Type B pancreatic cell (in vitro differentiated cells): Measurements from ENCODE around the gene TPO. TPM values are rescaled to one million over a fixed set of nuclear protein-coding genes. Genes with fewer than 3 reads are reported as not detected.

Experiments used
- DNase-seq: peaks from one replicate; pipeline ENCODE4 v3.0.0; 2021; ENCODE audit warnings: mixed read lengths; ENCODE audit not compliant: unreplicated experiment; ENCODE audit errors: extremely low spot score
- H3K27ac Mint-ChIP-seq: 2 replicates; pipeline ENCODE4 v1.8.0; 2021; ENCODE audit warnings: mild to moderate bottlenecking, mixed read lengths
- H3K27me3 Mint-ChIP-seq: 2 replicates; pipeline ENCODE4 v1.8.0; 2021; ENCODE audit warnings: mixed read lengths
- H3K36me3 Mint-ChIP-seq: 2 replicates; pipeline ENCODE4 v1.8.0; 2021; ENCODE audit warnings: mixed read lengths
- H3K4me1 Mint-ChIP-seq: one replicate; pipeline ENCODE4 v1.8.0; 2021; ENCODE audit warnings: mixed read lengths; ENCODE audit not compliant: unreplicated experiment
- H3K4me3 Mint-ChIP-seq: 2 replicates; pipeline ENCODE4 v1.8.0; 2021; ENCODE audit warnings: mild to moderate bottlenecking, mixed read lengths
- H3K9me3 Mint-ChIP-seq: 2 replicates; pipeline ENCODE4 v1.8.0; 2021; ENCODE audit warnings: mixed read lengths
- total RNA-seq: library from RNA; stranded (reverse); gene quantifications from 2 replicates; pipeline ENCODE4 v1.2.1, GENCODE V29; 2021; ENCODE audit warnings: low replicate concordance
- TF ChIP-seq, protein P1 (sequence below): fragments of 200-600 bp; sonication (generic); conservative IDR thresholded peaks from 2 replicates; pipeline ENCODE4 v1.5.0; 2021; ENCODE audit warnings: antibody characterized with exemption, mild to moderate bottlenecking

Gene TPO
- total RNA-seq, 1 donor from 2014 or later = not detected

DNA sequence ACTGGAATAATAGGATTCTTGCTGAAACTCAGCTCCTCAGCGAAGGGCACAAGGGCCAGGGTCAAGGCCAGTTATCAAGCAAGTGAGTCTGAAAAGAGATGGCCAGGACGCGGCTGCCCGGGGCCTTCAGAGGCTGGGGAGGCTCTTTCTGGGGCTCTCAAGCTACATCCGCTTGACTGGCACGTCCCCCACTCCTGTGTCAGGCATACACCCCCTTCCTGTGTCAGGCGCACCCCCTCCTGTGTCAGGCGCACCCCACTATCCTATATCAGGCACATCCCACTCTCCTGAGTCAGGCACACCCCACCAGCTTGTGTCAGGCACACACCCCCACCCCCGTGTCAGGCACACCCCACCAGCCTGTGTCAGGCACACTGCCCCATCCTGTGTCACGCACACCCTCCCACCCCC is 91.8 kb downstream of the TPO start:
- Mint-ChIP-seq H3K27me3 (peaks cover 17% of the 10 kb centered on the region), H3K27ac (no peak overlapping the region), H3K4me3 (no peak overlapping the region), H3K36me3 (no peaks in the 10 kb centered on the region), H3K9me3 (no peaks in the 10 kb centered on the region), H3K4me1 (peaks cover 5% of the 10 kb centered on the region)
- TF ChIP-seq, protein P1, sequence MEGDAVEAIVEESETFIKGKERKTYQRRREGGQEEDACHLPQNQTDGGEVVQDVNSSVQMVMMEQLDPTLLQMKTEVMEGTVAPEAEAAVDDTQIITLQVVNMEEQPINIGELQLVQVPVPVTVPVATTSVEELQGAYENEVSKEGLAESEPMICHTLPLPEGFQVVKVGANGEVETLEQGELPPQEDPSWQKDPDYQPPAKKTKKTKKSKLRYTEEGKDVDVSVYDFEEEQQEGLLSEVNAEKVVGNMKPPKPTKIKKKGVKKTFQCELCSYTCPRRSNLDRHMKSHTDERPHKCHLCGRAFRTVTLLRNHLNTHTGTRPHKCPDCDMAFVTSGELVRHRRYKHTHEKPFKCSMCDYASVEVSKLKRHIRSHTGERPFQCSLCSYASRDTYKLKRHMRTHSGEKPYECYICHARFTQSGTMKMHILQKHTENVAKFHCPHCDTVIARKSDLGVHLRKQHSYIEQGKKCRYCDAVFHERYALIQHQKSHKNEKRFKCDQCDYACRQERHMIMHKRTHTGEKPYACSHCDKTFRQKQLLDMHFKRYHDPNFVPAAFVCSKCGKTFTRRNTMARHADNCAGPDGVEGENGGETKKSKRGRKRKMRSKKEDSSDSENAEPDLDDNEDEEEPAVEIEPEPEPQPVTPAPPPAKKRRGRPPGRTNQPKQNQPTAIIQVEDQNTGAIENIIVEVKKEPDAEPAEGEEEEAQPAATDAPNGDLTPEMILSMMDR = no peak
- no peak for DNase-seq

DNA sequence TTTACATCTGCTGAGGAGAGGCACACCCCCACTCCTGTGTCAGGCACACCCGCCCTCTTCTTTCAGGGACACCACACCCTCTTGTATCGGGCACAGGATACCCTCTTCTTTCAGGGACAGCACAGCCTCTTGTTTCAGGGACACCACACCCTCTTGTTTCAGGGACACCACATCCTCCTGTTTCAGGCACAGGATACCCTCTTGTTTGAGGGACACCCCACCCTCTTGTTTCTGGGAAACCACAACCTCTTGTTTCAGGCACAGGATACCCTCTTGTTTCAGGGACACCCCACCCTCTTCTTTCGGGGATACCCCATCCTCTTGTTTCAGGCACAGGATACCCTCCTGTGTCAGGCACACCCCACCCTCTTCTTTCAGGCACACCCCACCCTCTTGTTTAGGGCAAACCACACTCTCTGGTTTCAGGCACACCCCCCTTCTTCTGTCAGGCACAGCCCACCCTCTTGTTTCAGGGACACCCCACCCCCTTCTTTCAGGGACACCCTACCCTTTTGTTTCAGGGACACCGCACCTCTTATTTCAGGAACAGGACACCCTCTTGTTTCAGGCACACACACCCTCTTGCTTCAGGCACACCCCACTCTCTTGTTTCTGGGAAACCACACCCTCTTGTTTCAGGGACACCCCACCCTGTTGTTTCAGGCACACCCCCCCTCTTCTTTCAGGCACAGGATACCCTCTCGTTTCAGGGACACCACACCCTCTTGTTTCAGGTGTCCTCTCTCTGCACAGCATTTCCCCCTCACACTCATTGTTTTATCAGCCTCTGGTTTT is 96.2 kb downstream of the TPO start:
- H3K27ac Mint-ChIP-seq = no peak overlapping the region
- H3K27me3 Mint-ChIP-seq = peaks cover 23% of the 10 kb centered on the region
- no peaks in the 10 kb centered on the region for H3K9me3 Mint-ChIP-seq
- peaks cover 5% of the 10 kb centered on the region for H3K4me1 Mint-ChIP-seq
- no peak overlapping the region for H3K4me3 Mint-ChIP-seq
- TF ChIP-seq, protein P1 = no peak
- no peak for DNase-seq
- H3K36me3 Mint-ChIP-seq = no peaks in the 10 kb centered on the region

DNA sequence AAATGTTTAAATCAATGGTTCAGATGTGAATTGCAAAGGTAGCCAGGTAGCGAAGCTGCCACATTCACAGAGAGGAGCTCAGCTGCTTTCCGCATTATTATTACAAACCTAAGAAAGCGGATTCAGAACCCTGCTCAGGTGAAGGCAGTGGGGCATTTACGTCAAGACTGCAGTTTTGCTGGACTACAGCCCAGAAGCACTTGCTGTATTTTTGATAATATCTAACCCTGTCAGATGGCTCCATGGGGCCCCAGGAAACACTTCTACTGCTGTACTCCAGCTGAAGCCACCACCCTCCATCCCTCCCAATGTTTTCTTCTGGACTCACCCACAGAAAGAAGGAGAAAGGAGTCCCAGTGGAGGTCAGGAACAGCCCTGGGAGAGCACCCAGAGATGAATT is 96.9 kb downstream of the TPO start:
- TF ChIP-seq, protein P1 = no peak
- Mint-ChIP-seq H3K36me3 (no peaks in the 10 kb centered on the region), H3K4me1 (peaks cover 5% of the 10 kb centered on the region), H3K9me3 (no peaks in the 10 kb centered on the region), H3K4me3 (no peak overlapping the region), H3K27ac (no peak overlapping the region), H3K27me3 (peaks cover 21% of the 10 kb centered on the region)
- no peak for DNase-seq

DNA sequence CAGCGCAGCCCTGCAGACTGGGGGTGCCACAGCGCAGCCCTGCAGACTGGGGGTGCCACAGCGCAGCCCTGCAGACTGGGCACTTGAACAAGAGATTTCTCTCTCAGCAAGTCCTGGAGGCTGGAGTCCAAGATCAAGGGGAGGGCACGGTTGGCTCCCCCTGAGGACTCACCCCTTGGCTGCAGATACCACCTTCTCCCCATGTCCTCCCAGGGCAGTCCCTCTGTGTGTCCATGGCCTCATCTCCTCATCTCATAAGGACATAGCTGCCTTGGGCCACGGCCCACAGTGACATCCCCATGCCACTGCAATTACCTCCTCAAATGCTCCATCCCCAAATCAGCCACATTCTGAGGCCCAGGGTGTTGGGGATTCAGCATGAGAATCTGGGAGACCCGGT is 98.2 kb downstream of the TPO start:
- Mint-ChIP-seq H3K36me3 (no peaks in the 10 kb centered on the region), H3K27me3 (peaks cover 21% of the 10 kb centered on the region), H3K4me1 (peaks cover 5% of the 10 kb centered on the region), H3K4me3 (no peak overlapping the region), H3K27ac (no peak overlapping the region), H3K9me3 (no peaks in the 10 kb centered on the region)
- DNase-seq = no peak
- TF ChIP-seq, protein P1 = no peak

DNA sequence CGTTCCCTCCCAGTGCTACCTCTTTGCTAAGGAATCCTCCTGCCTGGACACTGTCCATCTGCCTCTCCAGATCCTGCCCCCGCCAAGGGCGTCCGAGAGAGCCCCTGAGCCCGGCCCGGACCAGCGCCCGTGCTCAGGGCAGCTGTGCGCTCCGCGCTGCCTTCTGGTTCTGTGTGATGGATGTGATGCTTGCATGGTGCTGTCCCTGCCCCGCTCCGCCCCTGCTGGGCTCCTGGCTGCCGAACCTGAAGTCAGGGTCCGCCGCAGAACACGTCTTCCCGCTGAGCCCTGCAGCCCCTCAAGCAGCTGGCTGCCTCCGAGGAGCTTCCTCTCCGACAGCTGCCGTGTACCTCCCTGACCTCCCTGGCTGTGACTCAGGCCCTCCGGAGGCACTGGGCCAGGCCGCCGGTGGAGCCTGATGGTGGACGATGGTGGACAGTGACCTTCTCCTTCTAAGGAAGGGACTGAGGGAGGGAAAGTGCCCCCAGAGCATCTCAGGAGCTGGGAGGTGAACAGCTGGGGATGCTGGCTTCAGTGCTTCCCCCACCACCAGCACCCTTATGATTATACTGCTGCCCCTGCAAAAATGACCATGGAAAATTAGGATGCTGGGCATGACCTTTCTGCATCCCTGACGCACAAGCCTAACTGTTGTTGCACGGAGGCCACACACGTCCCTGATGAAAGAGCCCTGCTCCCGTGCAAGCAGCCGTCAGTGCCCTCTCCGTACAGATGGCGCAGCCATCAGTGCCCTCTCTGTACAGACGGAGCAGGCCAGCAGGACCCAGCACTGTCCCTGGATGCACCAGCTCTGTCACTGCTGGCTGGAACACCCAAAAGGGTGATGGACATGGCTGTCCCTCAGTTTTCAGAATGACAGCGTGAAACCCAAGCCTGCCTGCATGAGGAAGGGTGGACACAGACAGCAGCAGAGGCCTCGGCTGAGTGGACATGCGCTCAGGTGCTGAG is 99.3 kb downstream of the TPO start:
- H3K36me3 Mint-ChIP-seq = no peaks in the 10 kb centered on the region
- H3K4me3 Mint-ChIP-seq = no peak overlapping the region
- DNase-seq = no peak
- peaks cover 21% of the 10 kb centered on the region for H3K27me3 Mint-ChIP-seq
- no peak overlapping the region for H3K27ac Mint-ChIP-seq
- no peaks in the 10 kb centered on the region for H3K9me3 Mint-ChIP-seq
- TF ChIP-seq, protein P1 = no peak
- peaks cover 5% of the 10 kb centered on the region for H3K4me1 Mint-ChIP-seq
